ENCODE data around the gene CNOT9.
"Not testable (repeated sequence)": the region's sequence is repeated elsewhere in the genome, so short reads cannot be mapped to it uniquely, and the experiment has no call there.

Gene CNOT9

GRCh38 chr2:218568190-218569037, at the start of gene CNOT9, which contains the start of gene USP37:
TSS of gene CNOT9 (plus strand) at chr2:218568839. CDS start at chr2:218568955, 116 bp downstream.
TSS of gene USP37 (minus strand) at chr2:218568351. CDS start at chr2:218558653, 9,698 bp downstream.
- peak; percentile 88 to 90 for DNase-seq

- DNase-seq: no peak
Measured at GRCh38 chr2:218518876-218519275, 49.8 kb upstream of the CNOT9 start.

- no peak for DNase-seq
Measured at GRCh38 chr2:218523651-218524050, 45.0 kb upstream of the CNOT9 start.

- not testable (repeated sequence) for DNase-seq
Measured at GRCh38 chr2:218528409-218528808, 40.2 kb upstream of the CNOT9 start.

- DNase-seq: no peak
Measured at GRCh38 chr2:218529990-218530389, 38.6 kb upstream of the CNOT9 start.

- no peak for DNase-seq
Measured at GRCh38 chr2:218536804-218537494, 31.7 kb upstream of the CNOT9 start.

GRCh38 chr2:218540015-218540414, 28.6 kb upstream of the CNOT9 start:
- DNase-seq: no peak

- no peak for DNase-seq
Measured at GRCh38 chr2:218546012-218546411, 22.6 kb upstream of the CNOT9 start.

- DNase-seq: no peak
Measured at GRCh38 chr2:218547511-218547910, 21.1 kb upstream of the CNOT9 start.

GRCh38 chr2:218547978-218548377, 20.7 kb upstream of the CNOT9 start:
- no peak for DNase-seq

GRCh38 chr2:218554225-218554624, 14.4 kb upstream of the CNOT9 start:
- DNase-seq: not testable (repeated sequence)

- no peak for DNase-seq
Measured at GRCh38 chr2:218555527-218555926, 13.1 kb upstream of the CNOT9 start.

GRCh38 chr2:218557941-218558340, 10.7 kb upstream of the CNOT9 start:
- DNase-seq: no peak

GRCh38 chr2:218558986-218559385, 9.7 kb upstream of the CNOT9 start:
- DNase-seq: no peak

GRCh38 chr2:218564056-218564455, 4.6 kb upstream of the CNOT9 start:
- DNase-seq: no peak

GRCh38 chr2:218566296-218566695, 2.3 kb upstream of the CNOT9 start:
- DNase-seq: no peak

- peak in 1 of 2 experiments; percentile 64 for DNase-seq
Measured at GRCh38 chr2:218567797-218568189, 846 bp upstream of the CNOT9 start.

- no peak for DNase-seq
Measured at GRCh38 chr2:218569038-218569431, 396 bp downstream of the CNOT9 start.

GRCh38 chr2:218569661-218570500, 1.2 kb downstream of the CNOT9 start:
- DNase-seq: no peak

- no peak for DNase-seq
Measured at GRCh38 chr2:218570850-218571249, 2.2 kb downstream of the CNOT9 start.

- no peak for DNase-seq
Measured at GRCh38 chr2:218576854-218577253, 8.2 kb downstream of the CNOT9 start.

- no peak for DNase-seq
Measured at GRCh38 chr2:218577482-218578220, 9.0 kb downstream of the CNOT9 start.

Data from Kasumi-1 (cell line).